GM21390 (cell line): ENCODE data around the gene OR2S2.
"Not testable (repeated sequence)": the region's sequence is repeated elsewhere in the genome, so short reads cannot be mapped to it uniquely, and the experiment has no call there.

Experiments used
- ATAC-seq: cut with Tn5 transposase; IDR thresholded peaks from one replicate; pipeline ENCODE4 v1.9.1; 2021; ENCODE audit not compliant: unreplicated experiment

Gene OR2S2, protein sequence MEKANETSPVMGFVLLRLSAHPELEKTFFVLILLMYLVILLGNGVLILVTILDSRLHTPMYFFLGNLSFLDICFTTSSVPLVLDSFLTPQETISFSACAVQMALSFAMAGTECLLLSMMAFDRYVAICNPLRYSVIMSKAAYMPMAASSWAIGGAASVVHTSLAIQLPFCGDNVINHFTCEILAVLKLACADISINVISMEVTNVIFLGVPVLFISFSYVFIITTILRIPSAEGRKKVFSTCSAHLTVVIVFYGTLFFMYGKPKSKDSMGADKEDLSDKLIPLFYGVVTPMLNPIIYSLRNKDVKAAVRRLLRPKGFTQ

DNA sequence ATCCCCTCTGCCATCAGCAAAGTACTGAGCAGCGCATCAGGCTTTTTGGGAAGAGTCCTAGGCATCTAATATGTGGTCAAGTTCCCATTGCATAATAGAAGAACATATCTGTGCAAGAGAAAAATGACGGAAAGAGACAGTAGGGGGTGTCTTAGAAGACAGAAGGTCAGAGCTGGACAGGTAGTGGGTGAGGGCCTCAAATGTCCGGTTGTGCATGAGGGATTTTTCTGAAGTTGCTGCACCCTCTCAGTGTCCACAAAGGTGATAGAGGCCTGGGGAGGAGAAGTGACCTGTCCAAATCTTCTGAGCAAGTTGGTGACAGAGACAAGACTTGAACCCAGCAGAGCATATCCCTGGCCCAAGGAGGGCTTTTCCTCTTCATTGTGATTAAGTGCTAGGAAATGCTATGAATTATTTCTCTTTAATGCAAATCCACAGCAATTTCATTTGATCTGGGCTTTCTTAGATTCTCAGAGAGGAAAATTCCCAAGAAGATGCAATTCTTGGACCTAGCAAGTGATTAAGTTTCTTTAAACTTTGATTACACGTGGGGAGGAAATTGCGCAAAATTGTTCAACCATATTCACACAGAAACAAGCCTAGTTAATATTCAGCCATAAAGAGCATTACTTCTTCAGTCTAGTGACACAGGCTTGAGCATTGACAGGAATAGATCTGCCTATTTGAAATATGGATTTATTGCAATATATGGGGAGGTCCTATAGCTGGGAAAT, at the start of gene OR2S2:
OR2S2 (minus strand) TSS at position 51 of the 734 bp plus-strand sequence. CDS start 56 bp downstream, outside the sequence.
- no peak for ATAC-seq

DNA sequence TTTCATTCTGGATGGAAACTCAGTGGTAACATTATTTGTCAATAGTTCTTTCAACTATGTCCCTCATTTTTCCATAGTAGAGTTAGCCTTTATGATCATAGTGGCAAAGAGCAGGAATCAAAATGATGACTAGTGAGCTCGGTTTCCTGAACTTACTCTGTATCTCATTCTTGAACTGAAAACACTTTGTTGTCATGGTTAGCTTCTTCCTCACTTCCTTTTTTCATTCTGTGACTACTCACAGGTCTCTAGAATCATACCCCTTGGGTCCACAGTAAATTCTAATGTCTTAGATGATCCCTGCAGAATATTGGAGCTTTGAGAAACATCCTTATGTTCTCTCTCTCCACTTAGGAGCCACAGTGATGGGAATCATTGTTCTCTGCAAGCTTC, 49.4 kb upstream of the OR2S2 start:
- peak; percentile 63 for ATAC-seq

DNA sequence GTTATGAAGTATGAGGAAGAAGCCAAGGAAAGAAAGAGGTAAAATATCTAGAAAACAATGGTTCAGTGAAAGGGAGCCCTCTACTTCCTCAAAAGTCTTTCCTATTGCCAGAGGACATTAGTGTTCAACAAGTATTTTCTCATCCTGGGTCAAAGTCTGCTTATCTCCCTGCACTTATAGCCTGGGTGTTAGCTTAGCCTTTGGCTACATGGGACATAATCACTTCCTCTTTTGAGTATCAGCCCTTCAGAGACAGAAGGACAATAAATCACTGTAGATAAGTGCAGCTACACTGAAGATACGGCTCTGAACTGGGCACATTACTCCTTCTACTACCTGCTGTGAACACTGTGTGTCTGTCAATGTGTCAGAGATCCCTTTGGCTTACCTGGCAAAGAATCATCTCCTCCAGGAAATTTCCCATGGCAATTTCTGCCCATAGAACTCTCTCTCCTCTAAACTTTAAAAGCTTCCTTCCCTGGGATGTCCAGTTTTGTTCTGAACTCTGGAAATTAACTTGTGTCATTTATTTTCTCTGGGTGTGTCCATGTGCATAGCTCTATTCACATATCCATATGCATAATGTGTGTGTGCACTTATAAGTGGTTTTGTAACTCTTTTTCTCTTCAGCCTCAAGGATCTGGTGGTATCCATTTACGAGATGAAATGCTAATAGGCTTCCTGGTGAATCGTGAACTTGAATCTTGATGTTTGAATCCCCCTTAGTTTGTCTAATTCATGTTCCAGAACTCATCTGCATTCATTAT, 48.8 kb upstream of the OR2S2 start:
- ATAC-seq: no peak

DNA sequence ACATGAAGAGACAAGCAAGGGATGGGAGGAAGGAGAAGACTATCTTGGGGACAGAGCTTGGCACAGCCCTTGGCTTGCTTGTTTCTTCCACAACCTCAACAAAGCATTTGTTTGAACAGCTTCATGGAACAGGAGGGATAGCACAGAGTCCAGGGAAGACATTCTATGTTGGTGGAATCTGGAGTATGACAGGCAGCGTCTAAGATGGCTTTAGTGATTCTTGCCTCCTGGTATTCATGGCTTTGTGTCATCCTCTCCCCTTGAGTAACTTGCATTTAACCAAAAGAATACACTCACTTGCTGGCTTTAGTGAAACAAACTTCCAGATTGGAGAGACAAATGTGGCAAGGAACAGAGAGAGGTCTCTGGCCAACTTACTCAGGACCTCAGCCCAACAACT, 47.9 kb upstream of the OR2S2 start:
- ATAC-seq: no peak

DNA sequence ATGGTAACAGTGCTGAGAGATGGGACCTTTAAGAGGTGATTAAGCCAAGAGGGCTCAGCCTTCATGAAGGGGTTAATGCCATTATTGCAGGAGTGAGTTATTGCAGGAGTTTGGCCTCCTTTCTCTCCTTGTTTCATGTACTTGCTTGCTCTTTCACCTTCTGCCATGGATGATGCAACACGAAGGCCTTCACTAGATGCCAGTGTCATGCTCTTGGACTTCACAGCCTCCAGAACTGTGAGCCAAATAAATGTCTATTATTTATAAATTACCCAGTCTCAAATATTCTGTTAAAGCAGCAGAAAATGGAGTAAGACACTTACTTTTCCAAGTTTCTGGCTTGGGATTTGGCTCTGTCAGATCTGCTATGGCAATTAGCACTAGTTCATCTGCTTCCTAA, 40.4 kb upstream of the OR2S2 start:
- no peak for ATAC-seq

DNA sequence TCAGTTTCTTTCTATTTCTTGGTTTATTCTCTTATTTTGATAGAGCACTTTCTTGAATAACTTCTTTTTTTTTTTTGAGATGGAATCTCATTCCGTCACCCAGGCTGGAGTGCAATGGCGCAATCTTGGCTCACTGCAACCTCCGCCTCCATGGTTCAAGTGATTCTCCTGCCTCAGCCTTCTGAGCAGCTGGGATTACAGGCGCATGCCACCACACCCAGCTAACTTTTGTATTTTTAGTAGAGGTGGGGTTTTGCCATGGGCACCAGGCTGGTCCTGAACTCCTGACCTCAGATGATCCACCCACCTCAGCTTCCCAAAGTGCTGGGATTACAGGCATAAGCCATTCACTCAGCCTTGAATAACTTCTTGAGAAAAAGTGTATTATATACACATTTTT, 39.1 kb upstream of the OR2S2 start:
- not testable (repeated sequence) for ATAC-seq

DNA sequence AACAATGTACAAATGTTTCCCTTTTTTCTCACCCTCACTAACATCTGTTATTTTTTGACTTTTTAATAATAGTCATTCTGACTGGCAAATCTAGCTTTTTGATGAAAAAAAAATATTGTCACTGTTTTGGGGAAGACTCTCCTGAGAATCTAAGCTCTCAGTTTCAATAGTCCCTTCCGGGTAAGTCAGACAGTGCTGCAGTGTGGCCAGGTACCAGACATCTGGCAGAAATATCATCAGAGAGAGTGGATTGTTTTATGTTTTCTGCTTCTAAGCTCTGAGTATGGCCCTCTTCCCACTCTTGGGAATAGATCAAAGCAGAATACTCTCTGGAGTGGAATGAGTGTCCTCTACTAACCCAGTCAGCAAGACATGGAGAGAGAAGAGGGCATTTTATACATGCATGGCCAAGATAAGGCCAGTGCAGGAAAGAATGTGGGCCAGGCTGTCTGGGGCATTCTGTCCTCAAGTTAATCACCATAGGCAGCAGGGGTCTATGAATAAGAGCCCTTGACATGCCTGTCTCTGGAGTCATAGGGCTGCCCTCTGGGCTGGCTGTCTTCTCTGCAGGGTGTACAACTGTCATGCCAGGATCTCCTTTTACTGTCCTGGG, 38.5 kb upstream of the OR2S2 start:
- no peak for ATAC-seq

DNA sequence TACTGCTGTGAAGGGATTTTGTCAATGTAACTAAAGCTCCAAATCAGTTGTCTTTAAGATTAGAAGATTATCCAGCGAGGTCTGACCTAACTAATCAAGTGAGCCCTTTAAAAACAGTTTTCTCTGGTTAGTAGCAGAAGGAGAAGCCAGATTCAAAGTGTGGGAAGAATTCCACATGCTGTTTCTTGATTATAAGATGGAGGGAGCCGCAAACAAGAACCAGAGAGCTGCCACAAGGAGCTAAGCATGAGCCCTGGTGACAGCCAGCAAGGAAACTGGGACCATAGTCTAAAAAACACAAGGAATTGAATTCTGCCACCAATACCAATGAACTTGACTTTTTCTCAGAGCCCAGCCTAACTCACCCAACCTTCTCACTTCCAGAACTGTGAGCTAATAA, 37.0 kb upstream of the OR2S2 start:
- no peak for ATAC-seq

DNA sequence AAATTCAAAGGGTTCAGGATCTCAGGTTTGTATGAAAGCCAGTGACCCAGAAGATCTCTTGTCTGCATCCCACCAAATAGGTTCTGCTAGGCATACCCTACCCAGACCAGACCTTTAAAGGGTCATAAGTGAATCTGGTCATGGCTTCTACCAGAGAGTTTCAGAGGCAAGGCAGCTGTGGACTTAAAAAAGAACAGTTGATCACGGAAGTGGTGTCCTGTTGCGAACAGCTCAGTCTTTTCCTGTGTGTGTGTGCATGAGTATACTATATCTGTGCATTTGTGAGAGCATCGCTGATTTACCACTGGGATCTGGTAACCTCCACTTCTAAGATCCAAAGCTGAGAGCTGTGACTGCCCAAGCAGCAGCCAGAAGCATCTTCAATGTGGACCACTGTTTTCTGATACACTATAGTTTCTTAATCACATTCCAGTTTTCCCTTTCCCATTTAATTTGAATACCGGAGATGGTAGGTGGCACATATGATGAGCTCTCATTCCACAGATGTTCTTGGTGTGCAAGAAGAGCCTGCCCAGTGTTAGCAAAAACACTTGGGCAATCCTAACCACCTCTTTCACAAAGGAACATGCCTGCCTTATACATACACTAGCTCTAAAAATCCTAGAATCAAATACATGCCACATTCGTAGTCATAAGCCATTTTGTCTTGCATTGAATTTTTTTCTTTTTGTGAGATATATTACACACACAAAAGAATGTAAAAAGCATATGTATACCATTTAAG, 36.2 kb upstream of the OR2S2 start:
- no peak for ATAC-seq

DNA sequence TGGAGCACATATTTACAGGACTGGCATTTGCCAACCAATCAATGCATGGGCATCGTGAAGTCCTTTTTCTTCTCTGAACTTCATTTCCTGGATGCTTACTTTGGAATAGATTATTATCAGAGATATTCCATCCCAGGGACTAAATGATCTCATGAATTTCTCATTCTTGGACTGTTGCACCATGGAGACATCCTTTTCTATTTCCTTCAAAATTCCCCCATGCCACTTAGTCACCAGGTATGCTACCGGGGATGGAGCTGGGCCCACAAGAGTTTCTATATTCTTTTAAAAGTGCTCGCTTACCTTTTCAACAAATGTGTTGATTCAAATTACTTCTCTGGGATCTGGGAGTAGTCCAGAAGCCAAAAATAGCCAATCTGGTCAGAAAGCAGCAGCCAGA, 35.2 kb upstream of the OR2S2 start:
- ATAC-seq: not testable (repeated sequence)

DNA sequence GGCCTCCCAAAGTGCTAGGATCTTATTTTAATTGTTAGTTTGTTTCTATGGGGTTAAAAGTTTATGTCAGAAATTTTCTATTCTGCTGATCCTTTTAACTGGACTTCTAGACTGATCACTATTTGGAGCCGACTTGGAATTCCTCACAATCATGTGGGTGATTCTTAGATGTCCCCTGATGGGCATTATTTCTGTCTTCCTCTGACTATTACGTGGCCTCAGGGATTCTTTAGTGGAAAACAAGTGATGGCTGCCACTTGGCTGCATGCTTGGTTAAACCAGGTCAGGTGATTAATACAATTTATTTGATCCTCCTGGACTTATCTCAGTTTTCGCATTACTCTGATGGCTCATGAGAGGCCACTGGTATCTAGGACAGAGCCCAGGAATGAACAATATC, 32.2 kb upstream of the OR2S2 start:
- ATAC-seq: no peak

DNA sequence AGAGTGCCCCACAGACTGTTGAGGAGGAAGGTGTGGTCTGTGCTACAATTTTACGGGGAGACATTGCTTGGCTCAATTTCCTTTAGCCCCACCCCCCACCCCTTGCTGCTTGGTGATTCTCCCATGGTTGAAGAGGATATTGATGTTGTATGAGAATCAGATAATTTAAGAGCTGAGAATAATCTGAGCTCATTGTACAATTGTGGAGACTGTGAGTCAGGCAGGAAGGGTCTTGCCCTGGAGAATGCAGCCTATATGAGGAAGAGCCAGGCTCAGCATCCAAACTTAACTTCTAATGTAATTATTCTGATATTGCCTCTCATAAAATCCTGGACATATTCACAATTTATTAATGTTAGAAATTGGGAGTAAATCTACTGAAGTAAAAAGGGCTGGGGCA, 26.1 kb upstream of the OR2S2 start:
- no peak for ATAC-seq

DNA sequence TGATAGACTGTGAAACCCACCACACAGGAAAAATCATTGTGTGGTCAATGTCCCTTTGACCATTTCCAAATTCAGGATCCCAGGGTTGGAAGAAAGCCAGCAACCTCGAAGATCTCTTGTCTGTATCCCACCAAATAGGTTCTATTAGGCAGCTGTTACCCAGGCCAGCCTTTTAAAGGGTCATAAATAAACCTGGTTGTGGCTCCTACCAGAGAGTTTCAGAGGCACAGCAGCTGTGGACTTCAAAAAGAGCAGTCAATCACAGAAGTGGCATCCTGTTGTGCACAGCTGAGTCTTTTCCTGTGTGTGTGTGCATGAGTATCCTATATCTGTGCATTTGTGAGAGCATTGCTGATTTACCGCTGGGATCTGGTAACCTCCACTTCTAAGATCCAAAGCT, 23.7 kb upstream of the OR2S2 start:
- no peak for ATAC-seq

DNA sequence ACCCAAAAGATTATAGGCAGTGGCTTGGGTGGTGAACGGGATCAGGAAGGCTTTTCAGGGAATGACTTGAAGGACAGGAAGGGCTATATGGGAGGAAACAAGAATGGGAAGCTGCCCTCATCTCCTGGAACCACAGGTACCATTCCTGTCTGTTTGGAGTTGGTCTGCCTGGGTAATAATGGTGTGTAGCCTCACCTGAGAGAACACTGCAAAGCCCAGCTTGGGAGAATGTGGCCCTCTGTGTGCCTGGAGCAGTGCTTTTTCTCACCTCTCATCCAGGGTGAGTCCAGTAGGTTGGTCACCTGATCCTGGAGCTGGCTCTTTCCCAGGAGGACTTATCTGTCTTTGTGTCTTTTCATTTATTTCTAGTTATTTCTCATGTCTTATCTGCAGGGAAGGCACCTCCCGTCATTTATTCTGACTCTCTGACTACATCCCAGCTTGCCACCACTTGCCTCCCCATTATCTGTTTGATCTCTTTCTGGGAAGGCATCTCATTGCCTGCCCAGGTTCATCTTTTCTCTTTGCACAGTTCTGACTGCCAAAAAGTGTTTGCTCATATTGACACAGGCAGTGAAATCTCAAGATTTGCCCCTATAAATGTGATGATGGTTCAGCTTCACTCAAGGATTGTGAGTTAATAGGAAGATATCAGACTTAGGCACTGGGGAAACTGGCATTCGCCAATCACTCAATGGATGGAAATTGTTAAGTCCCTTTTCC, 22.5 kb upstream of the OR2S2 start:
- ATAC-seq: no peak

DNA sequence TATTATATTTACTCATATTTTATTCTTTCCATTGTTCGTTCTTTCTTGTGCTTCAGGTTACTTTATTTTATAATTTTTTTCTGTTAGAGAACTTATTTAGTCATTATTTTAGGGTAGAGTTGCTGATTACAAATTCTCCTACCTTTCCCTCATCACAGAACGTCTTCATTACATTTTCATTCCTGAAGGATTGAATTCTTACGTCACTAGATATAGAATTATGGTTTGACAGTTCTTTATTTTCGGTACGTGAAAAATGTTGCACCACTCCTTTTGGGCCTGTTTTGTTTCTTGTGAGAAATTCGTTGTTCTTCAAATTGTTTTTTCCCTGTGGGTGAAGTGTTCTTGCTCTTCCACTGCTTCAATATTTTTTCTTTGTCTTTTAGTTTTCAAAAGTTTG, 20.8 kb upstream of the OR2S2 start:
- ATAC-seq: no peak

DNA sequence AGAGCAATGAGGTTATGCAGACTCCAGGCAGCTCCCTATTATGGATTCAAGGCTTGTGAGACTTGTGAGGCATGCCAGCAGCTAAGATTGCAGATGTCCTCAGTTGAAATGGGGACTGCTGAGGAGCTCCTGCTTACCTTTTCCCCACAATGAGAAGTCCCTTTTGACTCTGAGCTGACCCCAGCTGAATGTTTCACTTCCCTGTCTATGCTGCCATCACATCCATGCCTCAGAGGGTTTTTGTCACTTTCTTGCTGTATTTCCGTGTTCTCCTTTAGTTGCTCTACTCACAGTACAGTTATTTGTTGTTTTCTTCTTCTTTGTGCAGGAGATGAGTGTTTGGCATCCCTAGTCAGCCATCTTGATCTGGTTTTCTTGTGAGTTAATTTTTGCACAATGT, 18.8 kb upstream of the OR2S2 start:
- ATAC-seq: no peak

DNA sequence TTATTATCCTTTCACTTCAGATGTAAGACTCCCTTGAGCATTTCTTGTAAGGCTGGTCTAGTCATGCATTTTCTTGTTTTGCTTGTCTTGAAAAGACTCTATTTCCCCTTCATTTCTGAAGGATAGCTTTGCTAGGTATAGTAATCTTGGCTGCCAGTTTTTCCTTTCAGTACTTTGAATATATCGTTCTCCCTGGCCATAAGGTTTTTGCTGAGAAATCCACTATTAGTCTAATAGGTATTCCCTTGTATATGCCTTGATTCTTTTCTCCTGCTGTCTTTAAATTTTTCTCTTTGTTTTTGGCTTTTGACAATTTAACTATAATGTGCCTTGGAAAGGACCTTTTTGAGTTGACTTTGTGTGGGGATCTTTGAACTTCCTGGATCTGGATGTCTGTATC, 16.8 kb upstream of the OR2S2 start:
- no peak for ATAC-seq

DNA sequence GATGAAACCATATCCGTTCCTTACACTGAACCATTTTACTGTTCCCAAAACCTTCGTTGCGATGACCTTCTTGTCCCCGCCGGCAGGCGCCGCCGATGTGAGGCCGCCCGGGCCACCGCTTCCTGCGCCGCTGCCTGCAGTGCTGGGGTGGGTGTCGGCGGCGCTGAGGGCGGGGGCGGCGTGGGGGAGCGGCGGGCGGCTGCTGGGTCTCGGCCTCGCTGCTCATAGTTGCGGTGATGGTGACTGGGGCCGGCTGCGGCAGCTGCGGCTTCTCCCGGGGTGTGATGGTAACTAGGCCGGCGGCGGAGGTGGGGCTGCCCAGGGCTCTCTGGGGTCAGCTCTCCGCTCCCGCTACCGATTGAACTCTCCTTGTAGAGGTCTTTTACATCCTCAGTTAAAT, 14.1 kb upstream of the OR2S2 start:
- no peak for ATAC-seq

DNA sequence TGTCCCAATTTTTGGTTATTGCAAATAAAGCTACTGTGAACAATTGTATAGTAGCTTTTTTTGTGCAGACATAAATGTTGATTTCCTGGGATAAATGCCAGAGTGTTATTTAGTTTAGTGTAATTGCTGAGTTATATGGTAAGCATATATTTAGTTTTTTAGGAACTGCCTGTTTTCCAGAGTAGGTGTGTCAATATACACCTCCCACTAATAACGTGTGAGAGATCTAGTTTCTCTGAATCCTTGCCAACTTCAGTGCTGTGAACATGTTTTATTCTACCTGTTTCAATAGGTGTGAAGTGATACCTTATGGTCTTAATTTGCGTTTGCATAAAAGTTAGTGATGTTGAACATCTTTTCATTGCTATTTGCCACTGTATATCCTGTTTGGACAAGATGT, 9.1 kb upstream of the OR2S2 start:
- no peak for ATAC-seq

DNA sequence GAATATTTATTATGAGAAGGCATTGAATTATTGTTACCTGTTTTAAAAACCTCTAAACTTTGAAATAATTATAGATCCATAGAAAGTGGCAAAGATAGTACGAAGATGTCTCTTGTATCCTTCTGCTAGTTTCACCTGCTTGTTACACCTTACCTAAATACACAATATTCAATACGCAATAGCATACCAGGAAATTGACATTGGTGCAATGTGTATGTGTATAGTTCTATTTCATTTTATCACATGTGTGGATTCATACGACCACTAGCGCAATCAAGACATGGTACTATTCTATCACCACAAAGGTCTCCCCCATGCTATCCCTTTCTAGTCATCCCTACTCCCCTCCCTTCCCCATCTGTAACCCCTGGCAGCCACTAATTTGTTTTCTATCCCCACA, 8.5 kb upstream of the OR2S2 start:
- ATAC-seq: no peak
